HG03280 (cell line): ENCODE measurements around the gene NLGN1.

Experiments
- ATAC-seq: cut with Tn5 transposase; IDR thresholded peaks from one replicate; pipeline ENCODE4 v1.9.1; 2021; ENCODE audit warnings: mild to moderate bottlenecking, moderate library complexity; ENCODE audit not compliant: unreplicated experiment

Gene NLGN1

GRCh38 chr3:173823911-173824460, 426.4 kb downstream of the NLGN1 start:
- ATAC-seq = no peak

DNA sequence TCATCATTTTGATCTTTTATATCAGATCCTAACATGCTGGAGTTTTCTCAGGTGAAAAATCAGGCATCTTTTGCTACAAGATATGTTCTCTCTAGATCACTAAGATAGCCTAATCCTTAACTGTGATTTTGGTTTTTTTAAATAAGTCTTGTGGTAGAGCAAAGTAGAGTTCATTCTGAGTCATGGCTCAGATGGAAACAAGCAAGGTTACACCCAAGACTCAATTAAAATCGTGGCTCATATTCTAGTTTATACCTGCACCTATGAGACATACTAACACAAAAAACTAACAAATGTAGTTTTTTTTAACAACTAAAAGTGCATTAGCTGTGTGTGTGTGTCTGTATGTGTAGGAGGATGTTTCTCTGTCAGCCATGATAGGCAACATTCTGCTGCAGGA, 428.2 kb downstream of the NLGN1 start:
- no peak for ATAC-seq

- ATAC-seq = no peak
These were observed 428.9 kb downstream of the NLGN1 start for GRCh38 chr3:173826416-173826815.

- no peak for ATAC-seq
These were observed 429.5 kb downstream of the NLGN1 start for GRCh38 chr3:173826901-173827609.

- no peak for ATAC-seq
These were observed 441.1 kb downstream of the NLGN1 start for GRCh38 chr3:173838644-173839043.

- ATAC-seq = no peak
These were observed 442.3 kb downstream of the NLGN1 start for GRCh38 chr3:173839859-173840258.

DNA sequence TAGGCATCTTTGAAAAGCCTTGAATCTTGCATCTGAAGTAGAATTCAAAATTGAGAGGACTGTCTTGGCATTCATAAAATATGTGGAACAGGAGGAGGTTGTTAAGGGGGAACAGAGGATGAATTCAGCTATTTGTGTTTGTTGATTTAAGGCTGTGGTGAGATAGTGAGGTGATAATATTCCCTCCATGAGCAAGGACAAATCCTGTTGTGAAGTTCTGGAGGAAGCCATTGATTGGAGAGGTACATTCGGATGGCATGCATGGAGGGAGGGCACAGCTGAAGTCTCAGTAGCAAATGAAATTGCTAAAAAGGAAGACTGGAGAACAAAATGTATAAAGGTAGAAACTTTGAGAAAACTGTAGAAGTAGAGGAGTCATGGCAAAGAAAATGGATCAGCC, 443.8 kb downstream of the NLGN1 start:
- ATAC-seq = no peak

DNA sequence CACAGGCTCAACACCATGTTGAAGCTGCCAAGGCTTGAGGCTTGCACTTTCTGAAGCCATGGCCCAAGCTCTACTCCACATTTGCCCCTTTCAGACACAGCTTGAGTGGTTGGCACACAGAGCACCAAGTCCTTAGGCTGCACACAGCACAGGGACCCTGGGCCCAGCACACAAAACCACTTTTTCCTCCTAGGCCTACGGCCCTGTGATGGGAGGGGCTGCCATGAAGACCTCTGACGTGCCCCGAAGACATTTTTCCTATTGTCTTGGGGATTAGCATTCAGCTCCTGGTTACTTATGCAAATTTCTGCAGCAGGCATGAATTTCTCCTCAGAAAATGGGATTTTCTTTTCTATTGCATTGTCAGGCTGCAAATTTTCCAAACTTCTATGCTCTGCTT, 445.5 kb downstream of the NLGN1 start:
- ATAC-seq = no peak

GRCh38 chr3:173846584-173846983, 449.0 kb downstream of the NLGN1 start:
- no peak for ATAC-seq

- no peak for ATAC-seq
These were observed 451.9 kb downstream of the NLGN1 start for GRCh38 chr3:173849489-173849888.

DNA sequence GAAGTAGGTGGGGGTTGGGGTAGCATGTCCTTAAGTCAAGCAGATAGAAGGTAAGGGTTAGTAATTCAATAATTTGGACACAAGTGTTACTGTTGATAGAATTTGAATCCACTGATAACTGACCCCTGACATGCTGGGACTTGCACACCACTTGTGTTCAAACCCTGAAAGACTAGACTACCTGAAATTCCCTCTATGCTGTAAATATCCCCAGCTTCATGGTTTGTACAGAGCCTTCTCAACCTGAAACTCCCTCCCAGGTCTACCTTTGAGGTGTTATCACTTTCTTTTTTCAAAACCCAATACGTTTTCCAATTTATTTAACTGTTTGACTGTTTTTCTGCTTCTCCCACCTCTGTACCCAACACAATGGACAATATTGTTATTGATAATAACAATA, 459.6 kb downstream of the NLGN1 start:
- no peak for ATAC-seq

DNA sequence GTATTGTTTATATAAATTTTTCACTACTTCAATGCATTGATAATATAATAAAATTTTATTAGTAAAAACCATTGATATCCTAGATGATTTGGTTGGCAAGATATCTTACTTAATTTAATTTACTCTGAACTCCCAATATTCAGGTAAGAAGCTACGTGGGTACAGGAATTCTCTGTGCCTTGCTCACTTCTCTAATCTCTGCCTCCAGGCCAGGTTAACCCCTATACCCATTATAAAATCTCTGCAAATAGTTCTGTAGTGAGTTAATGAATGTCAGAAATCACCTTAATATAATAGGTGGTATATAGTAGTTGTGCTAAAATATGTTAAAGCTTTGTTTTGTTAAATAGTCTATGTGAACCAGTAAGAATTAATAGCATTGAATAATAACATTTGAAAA, 465.2 kb downstream of the NLGN1 start:
- no peak for ATAC-seq

DNA sequence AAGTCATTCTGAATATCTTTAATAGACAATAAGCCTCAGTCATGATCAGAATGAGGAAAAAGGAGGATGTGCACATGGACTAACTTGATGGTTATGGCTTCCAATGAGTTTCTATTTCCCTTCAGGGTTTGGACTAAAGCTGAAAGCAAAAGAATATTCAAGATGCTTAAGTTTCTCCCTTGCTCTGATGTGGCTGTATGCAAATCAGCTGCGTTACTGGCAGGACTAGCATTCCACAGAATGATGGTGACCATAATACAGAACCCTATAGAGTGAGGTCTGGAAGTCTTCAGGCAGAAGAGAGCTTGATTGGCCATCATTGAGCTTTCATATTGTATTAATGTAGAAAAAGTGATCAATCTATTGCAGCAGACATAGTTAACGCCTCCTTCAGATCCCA, 466.0 kb downstream of the NLGN1 start:
- no peak for ATAC-seq

DNA sequence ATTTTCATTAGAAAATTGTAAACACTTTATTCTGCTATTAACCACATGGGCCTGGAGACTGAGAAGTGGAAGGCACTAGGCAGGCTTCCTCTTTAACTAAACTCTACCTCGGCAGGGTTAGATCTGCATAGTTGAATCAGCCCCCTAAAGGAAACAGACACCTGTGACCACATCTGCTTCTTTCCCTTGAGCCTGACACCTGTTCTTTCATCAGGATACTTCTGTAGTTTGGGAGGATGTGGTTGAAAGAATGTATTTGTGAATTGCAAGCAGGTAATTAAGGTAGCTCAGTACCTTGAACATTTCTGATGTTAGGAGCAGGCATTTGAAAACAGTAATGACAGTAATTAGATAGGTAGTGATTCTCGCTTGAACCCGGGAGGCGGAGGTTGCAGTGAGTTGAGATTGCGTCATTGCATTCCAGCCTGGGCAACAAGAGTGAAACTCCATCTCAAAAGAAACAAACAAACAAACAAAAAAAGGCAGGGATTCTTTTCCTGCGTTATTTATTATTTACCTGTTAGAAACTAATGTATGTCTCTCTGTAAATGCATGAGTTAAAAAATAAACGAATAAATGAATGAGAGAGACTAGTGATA, 468.5 kb downstream of the NLGN1 start:
- ATAC-seq = no peak

DNA sequence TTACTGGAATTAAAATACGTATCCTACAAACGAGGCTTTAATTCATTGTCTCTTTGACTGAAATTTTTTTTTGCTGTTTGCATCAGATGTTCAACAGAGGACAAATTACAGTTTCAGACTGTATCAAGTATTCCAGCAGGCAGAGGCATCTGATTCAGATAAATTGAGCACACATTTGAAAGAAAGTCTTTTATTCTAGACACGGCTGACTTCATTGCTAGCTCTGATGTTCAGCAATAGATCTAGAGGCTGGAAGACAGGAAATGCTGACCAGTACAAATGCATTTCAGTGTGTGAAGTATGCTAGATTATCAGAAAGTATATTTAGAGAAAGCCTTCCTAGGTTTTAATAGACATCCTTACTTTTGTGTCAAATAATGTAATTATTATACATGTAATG, 472.2 kb downstream of the NLGN1 start:
- ATAC-seq = no peak

DNA sequence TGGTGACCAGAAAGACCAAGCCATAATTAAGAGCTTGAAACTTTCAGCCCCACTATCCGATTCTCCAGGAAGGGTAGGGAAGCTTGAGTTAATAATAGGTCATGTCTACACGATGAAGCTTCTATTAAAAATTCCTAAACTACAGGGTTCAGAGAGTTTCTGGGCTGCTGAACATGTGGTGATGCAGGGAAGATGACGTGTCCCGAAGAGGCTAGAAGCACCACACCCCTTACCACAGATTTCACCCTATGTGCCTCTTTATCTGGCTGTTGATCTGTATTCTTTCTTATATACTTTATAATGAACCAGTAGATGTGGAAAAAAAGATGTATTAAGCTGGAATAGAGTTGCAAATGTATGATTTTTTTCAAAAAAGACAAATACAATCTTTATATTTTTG, 473.4 kb downstream of the NLGN1 start:
- no peak for ATAC-seq

- ATAC-seq = no peak
These were observed 478.2 kb downstream of the NLGN1 start for GRCh38 chr3:173875790-173876189.

DNA sequence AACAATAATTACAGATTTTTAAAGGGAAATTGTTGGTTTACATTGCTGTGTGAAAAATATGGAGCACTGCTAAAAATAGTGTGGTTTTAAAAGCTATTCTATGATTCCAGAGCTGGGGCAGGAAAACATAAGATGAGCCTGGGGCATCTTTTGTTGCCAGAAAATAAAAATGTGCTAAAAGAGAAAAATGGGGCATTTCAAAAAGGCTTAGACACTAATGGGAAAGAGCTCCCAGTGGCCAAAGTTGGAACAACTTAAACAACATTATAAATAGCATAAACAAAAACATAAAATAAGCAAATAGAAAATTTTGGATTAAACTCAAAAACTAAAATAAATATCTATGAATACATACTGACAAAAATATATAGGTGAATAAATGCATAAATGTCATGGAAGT, 478.9 kb downstream of the NLGN1 start:
- no peak for ATAC-seq

GRCh38 chr3:173887888-173888287, 490.3 kb downstream of the NLGN1 start:
- no peak for ATAC-seq

- ATAC-seq = no peak
These were observed 492.1 kb downstream of the NLGN1 start for GRCh38 chr3:173889596-173889995.

DNA sequence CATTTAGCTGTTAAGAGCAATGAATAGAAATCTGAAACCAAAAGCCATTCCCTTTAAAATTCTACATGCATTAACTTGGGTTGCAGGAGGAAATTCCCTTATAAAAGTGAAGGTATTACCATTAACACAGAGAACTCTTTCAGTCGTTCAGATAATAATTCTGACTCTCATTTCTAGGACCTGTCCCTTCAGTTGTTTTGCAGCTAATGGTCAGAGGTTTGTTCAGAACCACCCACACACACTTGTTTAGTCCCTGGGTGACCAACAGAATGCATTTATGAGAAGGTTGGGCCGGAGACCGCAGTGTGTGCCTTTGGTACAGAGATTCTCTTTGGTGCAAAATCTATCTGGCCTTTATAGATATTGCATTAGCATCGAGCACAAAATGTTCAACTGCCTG, 492.5 kb downstream of the NLGN1 start:
- no peak for ATAC-seq

DNA sequence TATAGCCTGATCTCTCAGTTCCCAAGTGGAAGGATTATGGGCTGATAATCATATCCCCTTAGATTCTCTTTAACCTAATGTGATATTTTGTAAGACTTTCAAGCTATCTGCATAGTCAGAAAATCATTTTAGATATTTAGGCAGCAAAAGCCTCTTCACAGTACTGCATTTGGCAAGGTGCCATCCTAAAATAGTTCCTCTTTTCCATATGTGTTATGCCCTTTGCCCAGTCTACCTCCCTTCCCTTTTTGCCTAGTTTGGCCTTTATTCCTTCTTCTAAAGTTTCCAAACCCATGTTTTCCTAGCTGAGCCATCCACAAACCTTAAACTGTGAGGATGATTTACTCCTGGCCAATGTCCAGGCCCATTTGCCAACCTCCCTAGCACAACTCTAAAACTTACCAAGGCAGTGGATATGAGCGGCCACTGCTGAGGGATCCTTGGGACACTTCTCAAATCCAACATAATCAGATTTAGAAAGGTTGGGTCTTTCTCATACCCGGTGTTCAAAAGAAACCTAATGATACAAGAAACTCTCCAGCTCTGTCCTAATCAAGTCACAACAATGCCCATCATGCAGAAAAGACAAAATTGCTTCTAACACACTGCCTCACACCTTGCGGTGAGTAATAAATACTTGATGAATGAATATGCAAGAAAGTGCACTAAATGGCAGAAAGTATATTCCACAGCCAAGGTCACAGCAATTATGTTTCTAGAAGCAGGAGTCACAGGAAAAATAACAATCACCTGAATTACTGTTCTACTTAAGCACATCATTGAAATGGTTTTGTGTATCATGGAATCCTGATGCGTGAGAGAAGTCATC, 493.9 kb downstream of the NLGN1 start:
- ATAC-seq = no peak
